NCI-H2227 treated with DMSO at 0.1 percent for 48 hours (cell line): ENCODE measurements around the gene NKD2.
"Not testable (repeated sequence)": the region's sequence is repeated elsewhere in the genome, so short reads cannot be mapped to it uniquely, and the experiment has no call there.

Experiments used
- DNase-seq: peaks from one replicate; lab custom pipeline; 2025; lab: John Stamatoyannopoulos, UW

Gene NKD2

GRCh38 chr5:1008451-1009358 lies at the start of gene NKD2:
Gene NKD2, plus strand, starts transcription at chr5:1008802. Its CDS starts 256 bp downstream, at chr5:1009058.
- peak; percentile 23 for DNase-seq

- DNase-seq: no peak
These were observed 48.7 kb upstream of the NKD2 start for GRCh38 chr5:959581-960531.

GRCh38 chr5:960551-960950 lies 48.1 kb upstream of the NKD2 start:
- DNase-seq: no peak

GRCh38 chr5:961002-961710 lies 47.4 kb upstream of the NKD2 start:
- no peak for DNase-seq

- DNase-seq: no peak
These were observed 46.8 kb upstream of the NKD2 start for GRCh38 chr5:961711-962240.

GRCh38 chr5:962386-962785 lies 46.2 kb upstream of the NKD2 start:
- DNase-seq: no peak

- DNase-seq: no peak
These were observed 45.8 kb upstream of the NKD2 start for GRCh38 chr5:962801-963200.

- DNase-seq: no peak
These were observed 45.3 kb upstream of the NKD2 start for GRCh38 chr5:963310-963672.

GRCh38 chr5:963673-964531 lies 44.7 kb upstream of the NKD2 start:
- DNase-seq: no peak

- no peak for DNase-seq
These were observed 43.8 kb upstream of the NKD2 start for GRCh38 chr5:964821-965220.

GRCh38 chr5:965604-966344 lies 42.8 kb upstream of the NKD2 start:
- DNase-seq: no peak

GRCh38 chr5:966345-966710 lies 42.3 kb upstream of the NKD2 start:
- no peak for DNase-seq

- no peak for DNase-seq
These were observed 41.7 kb upstream of the NKD2 start for GRCh38 chr5:966941-967340.

GRCh38 chr5:968881-969280 lies 39.7 kb upstream of the NKD2 start:
- no peak for DNase-seq

GRCh38 chr5:969408-969839 lies 39.2 kb upstream of the NKD2 start:
- DNase-seq: no peak

- DNase-seq: not testable (repeated sequence)
These were observed 36.0 kb upstream of the NKD2 start for GRCh38 chr5:972575-972974.

GRCh38 chr5:976849-977751 lies 31.5 kb upstream of the NKD2 start:
- DNase-seq: no peak

GRCh38 chr5:978054-978453 lies 30.5 kb upstream of the NKD2 start:
- no peak for DNase-seq

- no peak for DNase-seq
These were observed 29.9 kb upstream of the NKD2 start for GRCh38 chr5:978693-979092.
